Heart right ventricle (tissue), 16 donors: ENCODE measurements around the gene GNG2. TPM values are rescaled to one million over a fixed set of nuclear protein-coding genes. Genes with fewer than 3 reads are reported as not detected.
A peak's percentile ranks its signal among the peaks of the same experiment; 100 is the strongest.

Source experiments
- ATAC-seq, 8 donors: fragments of 200-7000 bp; cut with Tn5 transposase; one replicate each; pipeline ENCODE4 v1.9.1; 2020; ENCODE audit warnings: mild to moderate bottlenecking in 8 of 8, moderate library complexity in 8 of 8, moderate number of reproducible peaks in 1 of 8
- DNase-seq, 2 donors: peaks; one replicate each; pipeline ENCODE4 v3.0.0-alpha.2; 2020
- H3K27ac ChIP-seq, 10 donors: fragments of 200-600 bp; sonication (generic) in 2 of 10; one replicate each; pipeline versions ENCODE4 v1.5.0 to v1.8.0; 2020 to 2022; ENCODE audit warnings: mild to moderate bottlenecking in 3 of 10
- H3K27me3 ChIP-seq, 7 donors: fragments of 200-600 bp; one replicate each; pipeline ENCODE4 v1.8.0; 2021 to 2022; ENCODE audit warnings: mild to moderate bottlenecking in 2 of 7
- H3K36me3 ChIP-seq, 9 donors: fragments of 200-600 bp; sonication (generic) in 1 of 9; one replicate each; pipeline versions ENCODE4 v1.5.0 to v1.8.0; 2020 to 2022; ENCODE audit warnings: mild to moderate bottlenecking in 2 of 9
- H3K4me1 ChIP-seq, 9 donors: fragments of 200-600 bp; sonication (generic) in 1 of 9; one replicate each; pipeline versions ENCODE4 v1.5.0 to v1.8.0; 2020 to 2022; ENCODE audit warnings: mild to moderate bottlenecking in 4 of 9
- H3K4me3 ChIP-seq, 10 donors: fragments of 200-600 bp; sonication (generic) in 2 of 10; one replicate each; pipeline versions ENCODE4 v1.5.0 to v1.8.0; 2020 to 2022; ENCODE audit warnings: mild to moderate bottlenecking in 7 of 10, moderate library complexity in 2 of 10
- H3K9me3 ChIP-seq, 11 donors: fragments of 200-600 bp in 10 of 11; sonication (generic) in 2 of 11; one replicate each; pipeline versions ENCODE4 v1.5.0 to v1.8.0; 2013 to 2022; ENCODE audit warnings: mild to moderate bottlenecking in 2 of 11, control low read depth in 1 of 11, moderate library complexity in 1 of 11
- CTCF ChIP-seq, 9 donors: fragments of 200-600 bp; sonication (generic) in 2 of 9; IDR thresholded peaks; one replicate each; pipeline versions ENCODE4 v1.5.0 to v1.8.0; 2021 to 2022; ENCODE audit warnings: antibody characterized with exemption in 9 of 9, mild to moderate bottlenecking in 5 of 9, moderate library complexity in 1 of 9
- WGBS, 2 donors: extraction: QIAGEN DNeasy Blood & Tissue Kit; methylation state at CpG; one replicate each; pipeline ENCODE4 v1.1.7; 2013; ENCODE audit warnings: inconsistent platforms in 1 of 2; 5-methylcytosine and 5-hydroxymethylcytosine counted together
- intact Hi-C, 10 donors: fragments of 100-400 bp; cut with DNase I; formaldehyde crosslinking; loops; one replicate each; pipeline versions ENCODE4 v1.11.1 to v1.14.2; 2022
- polyA plus RNA-seq, 2 donors: library from polyadenylated mRNA; stranded (reverse); fragments of 200-250 nt; gene quantifications; one replicate each; pipeline ENCODE4 v1.2.3, GENCODE V29; 2013
- total RNA-seq, 10 donors: library from RNA; stranded (reverse); fragmentation: NEBNext Ultra II Directional in 3 of 10; extraction: Animal tissue kit (Norgen Biotek cat#: 25700) in 3 of 10; gene quantifications; one replicate each; pipeline versions ENCODE4 v1.2.1 to v1.2.4, GENCODE V29; 2021 to 2023
- donor health status: Arrhythmogenic right ventricular cardiomyopathy.
- donor health status: ischemic (EF 13 %, LVEDD 7.1; RV severe dilation, severe dysfunction).
- donor health status: healthy with polysubstance abuse.
- donor health status: DM: no; HTN: yes; CAD: no.
- donor health status: DM: no; HTN: no; CAD: no.
- donor health status: ischemic (EF 25% LVEDD 6.9; RV normal size, moderate dysfunction).
- donor health status: ischemic (EF 25% LVEDD 5.7; RV mildly dilated, moderate dysfunction).
- donor health status: healthy.
- donor health status: DM: yes; HTN: yes; CAD: no.
- donor health status: Ischemic cardiomyopathy.
- donor health status: ischemic (EF 35%, LVEDD 5.7; RV mildly dilated, moderate dysfunction).
- donor health status: nonischemic (EF 11% LVEDD 7.7; RV severe dilation, severe dysfunction).
- donor health status: DM: yes; HTN: yes; CAD: no.
- donor health status: PGD.
- donor health status: ischemic (EF 29% LVEDD 5.4; RV normal size, mild dysfunction).
- donor health status: nonischemic (EF 23%, LVEDD 6.1; RV moderate dilation, normal function).

Gene GNG2
- total and polyA plus RNA-seq, 12 donors = 3.6 to 20.6 (median 7.2) TPM

DNA sequence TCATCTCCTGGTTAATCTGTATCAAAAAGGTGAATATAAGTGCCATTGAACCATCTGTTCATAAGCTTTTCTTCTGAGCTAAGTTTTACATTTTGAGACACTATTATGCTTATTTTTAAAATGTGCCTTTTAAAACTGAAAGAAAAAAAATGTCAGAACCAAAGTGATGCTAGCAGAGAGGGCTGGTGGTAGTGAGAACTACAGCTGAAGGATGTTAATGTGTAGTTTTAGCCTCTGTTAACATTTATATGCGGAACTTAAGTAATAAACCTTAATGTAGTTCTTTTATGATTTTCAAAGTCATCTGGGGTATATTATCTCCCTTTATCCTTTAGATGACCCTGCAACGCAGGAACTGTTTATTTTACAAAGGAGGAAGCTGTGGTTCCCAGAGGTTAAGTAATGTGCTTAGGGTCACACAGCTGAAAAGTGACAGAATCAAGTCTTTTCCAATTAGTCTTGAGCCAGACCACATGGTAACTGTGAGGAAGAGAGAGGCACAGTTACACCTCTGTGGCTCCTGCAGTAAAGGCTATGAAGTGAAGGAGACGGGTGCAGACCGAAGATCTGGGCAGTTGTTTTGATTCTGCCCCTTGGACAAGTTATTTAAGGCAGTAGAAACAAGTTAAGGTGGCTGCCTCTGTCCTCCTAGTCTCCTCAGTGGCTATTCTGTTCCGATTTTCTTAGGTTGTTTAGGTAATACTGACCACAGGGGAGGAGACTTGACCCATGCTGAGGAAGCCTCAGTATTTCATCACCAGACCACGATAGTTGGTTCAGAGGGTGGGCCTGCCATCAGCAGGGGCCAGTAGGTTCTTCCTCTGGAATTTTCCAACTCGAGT, 23.9 kb downstream of the GNG2 start:
- H3K4me3 ChIP-seq = peak overlapping the region in 2 of 10 donors; percentile 2 to 9
- peak overlapping the region in 7 of 10 donors; percentile 1 to 67 (median 40) for H3K27ac ChIP-seq
- no peaks in the 10 kb centered on the region for H3K27me3 ChIP-seq
- WGBS, 2 donors = 40 to 43% methylated on average over 7 of the region's 7 CpGs
- peak in 1 of 2 donors; percentile 22 for DNase-seq
- intact Hi-C loops = loop anchor here in 1 of 10 donors (10.0 kb wide), 1 partner anchor 70 kb away; no protein-coding TSS in a partner anchor
- no peaks in the 10 kb centered on the region for H3K9me3 ChIP-seq
- peaks cover 0 to 52% (median 10%) of the 10 kb centered on the region in 9 donors for H3K4me1 ChIP-seq
- no peak for TF ChIP-seq CTCF (IDR thresholded peaks at IDR 0.05)
- peak; percentile 57 to 89 (median 80) for ATAC-seq
- peaks cover 0 to 3% (median 0%) of the 10 kb centered on the region in 9 donors for H3K36me3 ChIP-seq

DNA sequence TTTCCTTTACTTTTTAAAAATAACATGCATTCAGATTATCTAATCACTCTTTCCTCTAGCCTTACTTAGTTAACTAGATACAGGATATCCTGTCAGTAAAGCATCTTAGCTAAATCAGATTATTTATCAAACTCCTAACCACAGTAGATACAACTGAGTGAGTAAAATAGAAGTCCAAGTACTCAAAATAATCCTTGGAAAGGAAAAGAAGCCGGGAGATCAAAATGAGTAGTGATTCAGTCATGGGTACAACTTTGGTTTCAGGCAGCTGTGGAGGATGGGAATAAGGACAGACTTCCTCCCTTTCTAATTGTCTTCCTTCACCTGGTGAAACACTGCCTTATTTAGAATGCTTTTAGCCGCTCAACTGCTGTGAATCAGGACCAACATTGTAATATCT, 29.4 kb downstream of the GNG2 start:
- H3K27me3 ChIP-seq = no peaks in the 10 kb centered on the region
- H3K9me3 ChIP-seq = no peaks in the 10 kb centered on the region
- intact Hi-C loops = loop anchor here in 1 of 10 donors (10.0 kb wide), 1 partner anchor 65 kb away; no protein-coding TSS in a partner anchor
- WGBS, 2 donors = 51 to 59% methylated on average over 2 of the region's 2 CpGs
- H3K27ac ChIP-seq = peak overlapping the region in 3 of 10 donors; percentile 5 to 22 (median 16)
- DNase-seq (no peak), ATAC-seq (peak in 1 of 8 donors; percentile 62)
- H3K36me3 ChIP-seq = no peaks in the 10 kb centered on the region
- TF ChIP-seq CTCF (IDR thresholded peaks at IDR 0.05) = no peak
- peaks cover 0 to 24% (median 6%) of the 10 kb centered on the region in 9 donors for H3K4me1 ChIP-seq
- no peak overlapping the region for H3K4me3 ChIP-seq

- Histone ChIP-seq H3K4me1 (peaks cover 0 to 14% (median 9%) of the 10 kb centered on the region in 9 donors), H3K27me3 (no peaks in the 10 kb centered on the region), H3K9me3 (peaks cover 0 to 8% (median 0%) of the 10 kb centered on the region in 11 donors), H3K36me3 (no peaks in the 10 kb centered on the region), H3K4me3 (no peak overlapping the region), H3K27ac (peak overlapping the region in 3 of 10 donors; percentile 11 to 53 (median 24))
- TF ChIP-seq CTCF (IDR thresholded peaks at IDR 0.05) = no peak
- no peak for ATAC-seq
- 89 to 91% methylated on average over 3 of the region's 3 CpGs for WGBS, 2 donors
- no peak for DNase-seq
- intact Hi-C loops = loop anchor here in 1 of 10 donors (1.0 kb wide), 1 partner anchor 11 kb away; no protein-coding TSS in a partner anchor
Observed at GRCh38 chr14:51894250-51894649, 33.8 kb downstream of the GNG2 start.

GRCh38 chr14:51895375-51895774, 35.0 kb downstream of the GNG2 start:
- DNase-seq = no peak
- peak in 5 of 8 donors; percentile 42 to 68 (median 48) for ATAC-seq
- H3K36me3 ChIP-seq = no peaks in the 10 kb centered on the region
- TF ChIP-seq CTCF (IDR thresholded peaks at IDR 0.05) = no peak
- H3K4me1 ChIP-seq = peaks cover 0 to 11% (median 0%) of the 10 kb centered on the region in 9 donors
- H3K9me3 ChIP-seq = peaks cover 0 to 8% (median 0%) of the 10 kb centered on the region in 11 donors
- H3K27me3 ChIP-seq = no peaks in the 10 kb centered on the region
- H3K4me3 ChIP-seq = no peak overlapping the region
- intact Hi-C loops = no loop called here
- H3K27ac ChIP-seq = peak overlapping the region in 5 of 10 donors; percentile 14 to 55 (median 51)
